K562 (cell line): ENCODE measurements around the gene ZBTB38. TPM values are rescaled to one million over a fixed set of nuclear protein-coding genes. Genes with fewer than 3 reads are reported as not detected.

Experiments used
- ATF7 ChIP-seq: fragments of 450-650 bp; IDR thresholded peaks from 2 replicates; pipeline ENCODE4 v1.7.1; 2014; ENCODE audit warnings: mild to moderate bottlenecking, moderate library complexity
- BACH1 ChIP-seq: fragments of 200-800 bp; sonication (Bioruptor generic); IDR thresholded peaks from 2 replicates; pipeline ENCODE4 v1.6.1; 2016; ENCODE audit warnings: missing genetic modification characterization, missing compliant biosample characterization
- BRF1 ChIP-seq: IDR thresholded peaks from 3 replicates; pipeline ENCODE4 v1.6.1; 2011; ENCODE audit warnings: borderline replicate concordance, mild to moderate bottlenecking; ENCODE audit not compliant: insufficient read length; ENCODE audit errors: extremely low read depth
- CGGBP1 ChIP-seq: fragments of 250-450 bp; sonication (Bioruptor Pico); IDR thresholded peaks from 2 replicates; pipeline ENCODE4 v1.9.0; 2021; ENCODE audit warnings: mild to moderate bottlenecking
- CHD7 ChIP-seq: fragments of 200-600 bp; sonication (generic); IDR thresholded peaks from one replicate; pipeline ENCODE4 v1.6.1; 2012; ENCODE audit warnings: mild to moderate bottlenecking, low read depth, low read length, inconsistent platforms
- CLOCK ChIP-seq: fragments of 250-450 bp; sonication (Bioruptor Pico); IDR thresholded peaks from 2 replicates; pipeline ENCODE4 v1.4.0; 2020; ENCODE audit warnings: mild to moderate bottlenecking, moderate library complexity, borderline replicate concordance
- JUN ChIP-seq, 2 experiments: sonication (generic) in 1 of 2; formaldehyde crosslinking in 1 of 2; IDR thresholded peaks; 2 replicates each; pipeline versions ENCODE4 v1.6.1 to v1.8.0; 2012 to 2022; ENCODE audit warnings: borderline replicate concordance in 2 of 2, mild to moderate bottlenecking in 2 of 2, improper control_type of control experiment in 1 of 2, low read depth in 1 of 2, low read length in 1 of 2, missing genetic modification reagents in 1 of 2
- PRPF4 ChIP-seq: fragments of 200-400 bp; formaldehyde crosslinking; IDR thresholded peaks from one replicate; pipeline ENCODE4 v1.6.1; 2017; ENCODE audit warnings: low read length, low read depth, mild to moderate bottlenecking; ENCODE audit not compliant: insufficient read depth, poor library complexity, severe bottlenecking
- PTTG1 ChIP-seq: fragments of 450-650 bp; IDR thresholded peaks from 2 replicates; pipeline ENCODE4 v1.6.1; 2016; ENCODE audit warnings: low read depth, mild to moderate bottlenecking, missing genetic modification characterization, missing compliant biosample characterization
- SIX5 ChIP-seq, 2 experiments: IDR thresholded peaks; 2 replicates each; pipeline ENCODE4 v1.6.1; 2011; ENCODE audit warnings: low read length in 2 of 2, borderline replicate concordance in 1 of 2, low read depth in 1 of 2, mild to moderate bottlenecking in 1 of 2, moderate library complexity in 1 of 2; ENCODE audit not compliant: insufficient read depth in 1 of 2
- TEAD4 ChIP-seq, 2 experiments: sonication (generic) in 1 of 2; formaldehyde crosslinking in 1 of 2; IDR thresholded peaks; 2 replicates each; pipeline versions ENCODE4 v1.6.1 to v1.8.0; 2012 to 2022; ENCODE audit warnings: borderline replicate concordance in 1 of 2, inconsistent platforms in 1 of 2, low read length in 1 of 2, mild to moderate bottlenecking in 1 of 2, missing genetic modification reagents in 1 of 2
- ZNF354B ChIP-seq: fragments of 250-450 bp; sonication (Bioruptor Pico); IDR thresholded peaks from 2 replicates; pipeline ENCODE4 v1.4.0; 2020
- polyA plus RNA-seq, 8 experiments: library from polyadenylated mRNA; depleted of rRNA in 4 of 8; stranded (reverse) in 5 of 8; unstranded in 3 of 8; fragments of >200 nt; fragmentation: Nextera tagmentation in 2 of 8; fragmentation: Illumina TruSeq in 1 of 8; extraction: Ambion mirVana in 2 of 8; extraction: Trizol in 1 of 8; gene quantifications; 2 replicates each; pipeline versions ENCODE4 v1.2.1 to v1.2.3, GENCODE V29; 2011 to 2014; ENCODE audit warnings: inconsistent platforms in 1 of 8, missing spikeins in 1 of 8
- total RNA-seq, 7 experiments: library from RNA; depleted of rRNA in 6 of 7; stranded (reverse); fragments of >200 nt in 6 of 7; fragmentation: Illumina TruSeq in 2 of 7; extraction: Trizol in 2 of 7; gene quantifications; 2 replicates each; pipeline versions ENCODE4 v1.2.1 to v1.2.3, GENCODE V29; 2011 to 2021; ENCODE audit warnings: low replicate concordance in 1 of 7

ZBTB38 gene
- total and polyA plus RNA-seq, 9 of the 15 experiments (the other 6 are each of a cell fraction or from before 2014, with no cell fraction given): 12.1 to 39.4 (median 22.9) TPM

- TF ChIP-seq CHD7: no peak
- no peak for TF ChIP-seq CLOCK (CRISPR knock-in tag)
- 0 out of 2 replicates have a peak, but pooled peaks have one; percentile 47 for TF ChIP-seq JUN (IDR thresholded peaks at IDR 0.05; ENCODE audit: borderline replicate concordance, low read depth, low read length)
- TF ChIP-seq JUN (CRISPR knock-in tag; IDR thresholded peaks at IDR 0.05; ENCODE audit: borderline replicate concordance): no peak
- TF ChIP-seq BACH1: 0 out of 2 replicates have a peak, but pooled peaks have one; percentile 19
- no peak for TF ChIP-seq BRF1
- TF ChIP-seq PRPF4: no peak
- peak; percentile 53; the same call in 1 of the 2 replicates for TF ChIP-seq TEAD4 (IDR thresholded peaks at IDR 0.05; ENCODE audit: low read length)
- no peak for TF ChIP-seq TEAD4 (CRISPR knock-in tag; IDR thresholded peaks at IDR 0.05; ENCODE audit: borderline replicate concordance)
- no peak for TF ChIP-seq SIX5 (IDR thresholded peaks at IDR 0.05; ENCODE audit: borderline replicate concordance in 1 of 2, insufficient read depth in 1 of 2, low read depth in 1 of 2, low read length in 2 of 2)
- TF ChIP-seq PTTG1 (tag): no peak
- no peak for TF ChIP-seq ZNF354B (CRISPR knock-in tag)
- no peak for TF ChIP-seq CGGBP1 (CRISPR knock-in tag)
- TF ChIP-seq ATF7: peak; percentile 91
These were observed 18.4 kb downstream of the ZBTB38 start (continued) for GRCh38 chr3:141386611-141387111.
